ENCODE data around the gene KLHL14. TPM values are rescaled to one million over a fixed set of nuclear protein-coding genes. Genes with fewer than 3 reads are reported as not detected.
A peak's percentile ranks its signal among the peaks of the same experiment; 100 is the strongest.

Gene KLHL14
- total and polyA plus RNA-seq, 2 of the 13 experiments (the other 11 are each of a cell fraction or from before 2014, with no cell fraction given): 16.0 to 41.8 TPM

DNA sequence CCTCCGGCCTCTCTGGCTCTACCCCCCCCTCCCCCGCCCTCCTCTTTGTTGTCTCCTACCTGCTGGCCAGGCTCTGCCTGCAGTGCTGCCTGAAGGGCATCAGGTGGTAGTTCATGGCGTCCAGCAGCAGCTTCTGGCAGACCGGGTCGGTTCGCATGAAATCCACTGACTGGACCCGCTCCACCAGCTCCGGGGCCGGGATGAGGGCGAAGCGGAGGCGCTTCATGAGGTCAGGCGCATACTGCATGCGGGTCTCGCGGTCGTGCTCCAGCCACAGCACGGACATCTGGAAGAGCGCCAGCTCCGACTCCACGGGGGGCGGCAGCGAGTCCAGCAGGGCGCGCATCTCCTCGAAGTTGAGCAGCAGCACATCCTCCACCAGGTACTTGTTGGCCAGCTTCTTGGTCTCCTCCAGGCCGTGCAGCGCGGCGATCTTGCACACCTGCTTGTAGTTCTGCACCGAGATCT lies 3.2 kb downstream of the KLHL14 start (continued):
- TF ChIP-seq PAXIP1 (CRISPR knock-in tag; conservative IDR thresholded peaks at IDR 0.05) (no peak; the same call in none of the 2 replicates), MXI1 (IDR thresholded peaks at IDR 0.05; ENCODE audit: borderline replicate concordance, low read depth, low read length) (no peak; the same call in 2 of the 3 replicates), ZNF883 (CRISPR knock-in tag; IDR thresholded peaks at IDR 0.05; ENCODE audit: not compliant biosample characterization) (peak; percentile 46), AGO2 (optimal IDR thresholded peaks at IDR 0.05; ENCODE audit: low read depth, low read length) (peak; percentile 93), MAZ (IDR thresholded peaks at IDR 0.05; ENCODE audit: borderline replicate concordance, low read depth, low read length) (no peak), MAZ (CRISPR knock-in tag; IDR thresholded peaks at IDR 0.05; ENCODE audit: low read depth) (peak; percentile 73), CC2D1A (CRISPR knock-in tag; IDR thresholded peaks at IDR 0.05) (no peak), TP53 (CRISPR knock-in tag; conservative IDR thresholded peaks at IDR 0.05) (0 out of 2 replicates have a peak, but pooled peaks have one; percentile 62), ZFP37 (CRISPR knock-in tag; IDR thresholded peaks at IDR 0.05; ENCODE audit: borderline replicate concordance) (no peak), SNAPC2 (CRISPR knock-in tag; IDR thresholded peaks at IDR 0.05) (0 out of 2 replicates have a peak, but pooled peaks have one; percentile 16), ZNF354B (CRISPR knock-in tag; IDR thresholded peaks at IDR 0.05) (no peak), FOXO4 (CRISPR knock-in tag; conservative IDR thresholded peaks at IDR 0.05) (no peak), HNRNPL (IDR thresholded peaks at IDR 0.05; ENCODE audit: low read depth, low read length) (peak; percentile 76; the same call in 1 of the 2 replicates)

Data from HepG2 (cell line).